HEK293 (cell line): Measurements from ENCODE around the gene RFX2.
"Not testable (repeated sequence)": the region's sequence is repeated elsewhere in the genome, so short reads cannot be mapped to it uniquely, and the experiment has no call there.

Experiments
- CTCF ChIA-PET: fragments of 350-600 bp; formaldehyde crosslinking; extraction: SDS; loops from one replicate; lab custom pipeline; 2021; ENCODE audit warnings: antibody characterized with exemption; lab: Yijun Ruan, JAX
- POLR2A ChIA-PET: fragments of 300-600 bp; formaldehyde crosslinking; extraction: SDS; loops from one replicate; lab custom pipeline; 2020; ENCODE audit warnings: antibody characterized with exemption, inconsistent platforms; lab: Yijun Ruan, JAX
- H3K27ac ChIP-seq: fragments of 200-500 bp; sonication (Bioruptor generic); 2 replicates; pipeline ENCODE4 v1.5.1; 2014; ENCODE audit warnings: low read depth, low read length, control low read depth, inconsistent platforms; ENCODE audit errors: extremely low read depth
- H3K36me3 ChIP-seq, 2 experiments: fragments of 200-500 bp in 1 of 2; sonication (Bioruptor generic) in 1 of 2; 1 replicate in 1 of 2; 2 replicates in 1 of 2; pipeline ENCODE4 v1.5.1; 2014 to 2017; ENCODE audit warnings: inconsistent platforms in 2 of 2, low read length in 2 of 2; ENCODE audit not compliant: control insufficient read depth in 2 of 2, insufficient read depth in 1 of 2
- H3K4me1 ChIP-seq: fragments of 200-500 bp; sonication (Bioruptor generic); 2 replicates; pipeline ENCODE4 v1.5.1; 2014; ENCODE audit warnings: mild to moderate bottlenecking, low read length, inconsistent platforms; ENCODE audit not compliant: control insufficient read depth, insufficient read depth
- H3K4me3 ChIP-seq: 2 replicates; pipeline ENCODE4 v1.5.1; 2011; ENCODE audit warnings: low read depth, mild to moderate bottlenecking, control low read depth, low read length, moderate library complexity
- H3K9me3 ChIP-seq: fragments of 200-500 bp; sonication (Bioruptor generic); 2 replicates; pipeline ENCODE4 v1.5.1; 2014; ENCODE audit warnings: low read depth, low read length, inconsistent platforms; ENCODE audit not compliant: control insufficient read depth, insufficient read depth
- MYNN ChIP-seq: fragments of 450-650 bp; formaldehyde crosslinking; IDR thresholded peaks from 2 replicates; pipeline ENCODE4 v1.5.1; 2016; ENCODE audit warnings: missing biosample characterization, missing genetic modification characterization, borderline replicate concordance
- REST ChIP-seq: fragments of 450-650 bp; formaldehyde crosslinking; IDR thresholded peaks from 2 replicates; pipeline ENCODE4 v1.5.1; 2016; ENCODE audit warnings: missing biosample characterization, missing genetic modification characterization
- SCRT2 ChIP-seq: fragments of 450-650 bp; formaldehyde crosslinking; IDR thresholded peaks from 2 replicates; pipeline ENCODE4 v1.5.1; 2016; ENCODE audit warnings: missing biosample characterization, missing genetic modification characterization
- ZBTB17 ChIP-seq: fragments of 450-650 bp; formaldehyde crosslinking; IDR thresholded peaks from 2 replicates; pipeline ENCODE4 v1.5.1; 2016; ENCODE audit warnings: missing biosample characterization, missing genetic modification characterization
- ZBTB48 ChIP-seq: fragments of 450-650 bp; formaldehyde crosslinking; IDR thresholded peaks from 2 replicates; pipeline ENCODE4 v1.5.1; 2016; ENCODE audit warnings: missing biosample characterization, missing genetic modification characterization
- ZIC2 ChIP-seq: fragments of 450-650 bp; formaldehyde crosslinking; IDR thresholded peaks from 2 replicates; pipeline ENCODE4 v1.5.1; 2016; ENCODE audit warnings: missing biosample characterization, missing genetic modification characterization
- ZNF157 ChIP-seq: fragments of 450-650 bp; formaldehyde crosslinking; IDR thresholded peaks from 2 replicates; pipeline ENCODE4 v1.5.1; 2016; ENCODE audit warnings: missing biosample characterization, missing genetic modification characterization
- ZNF274 ChIP-seq, 2 experiments: fragments of 200-500 bp in 1 of 2; fragments of 450-650 bp in 1 of 2; sonication (Bioruptor generic) in 1 of 2; formaldehyde crosslinking in 1 of 2; IDR thresholded peaks; 2 replicates each; pipeline versions ENCODE4 v1.5.1 to v1.6.1; 2014 to 2016; ENCODE audit warnings: borderline replicate concordance in 1 of 2, inconsistent platforms in 1 of 2, low read length in 1 of 2, missing biosample characterization in 1 of 2, missing genetic modification characterization in 1 of 2
- ZNF280C ChIP-seq: fragments of 450-650 bp; formaldehyde crosslinking; IDR thresholded peaks from 2 replicates; pipeline ENCODE4 v1.5.1; 2016; ENCODE audit warnings: missing biosample characterization, missing genetic modification characterization
- ZNF292 ChIP-seq: fragments of 450-650 bp; formaldehyde crosslinking; IDR thresholded peaks from 2 replicates; pipeline ENCODE4 v1.5.1; 2016; ENCODE audit warnings: low read depth, missing biosample characterization, missing genetic modification characterization, borderline replicate concordance
- ZNF394 ChIP-seq: fragments of 450-650 bp; formaldehyde crosslinking; IDR thresholded peaks from 2 replicates; pipeline ENCODE4 v1.5.1; 2016; ENCODE audit warnings: missing biosample characterization, missing genetic modification characterization, mild to moderate bottlenecking, moderate library complexity, borderline replicate concordance
- ZNF518A ChIP-seq: fragments of 450-650 bp; formaldehyde crosslinking; conservative IDR thresholded peaks from 2 replicates; pipeline ENCODE4 v1.5.1; 2016; ENCODE audit warnings: low read depth, missing biosample characterization, missing genetic modification characterization
- ZNF658 ChIP-seq: fragments of 450-650 bp; formaldehyde crosslinking; IDR thresholded peaks from 2 replicates; pipeline ENCODE4; 2016; ENCODE audit warnings: missing biosample characterization, missing genetic modification characterization
- ZNF660 ChIP-seq: fragments of 450-650 bp; IDR thresholded peaks from 2 replicates; pipeline ENCODE4 v1.5.1; 2018; ENCODE audit warnings: missing biosample characterization, mild to moderate bottlenecking, missing genetic modification characterization

The RFX2 gene

GRCh38 chr19:5961969-5962945 is 148.0 kb downstream of the RFX2 start (continued):
- TF ChIP-seq ZNF518A (tag by site-specific recombination): no peak

GRCh38 chr19:5961641-5961968 is 148.7 kb downstream of the RFX2 start:
- H3K27ac ChIP-seq, H3K9me3 ChIP-seq, H3K4me3 ChIP-seq, POLR2A ChIA-PET: not testable (repeated sequence)
- CTCF ChIA-PET: interaction anchor here (0.6 to 0.9 kb wide), 2 partner anchors 17 to 317 kb away, joined by 4 to 5 read pairs; no protein-coding TSS in a partner anchor
- Histone ChIP-seq H3K4me1 (peaks cover 30% of the 10 kb centered on the region), H3K36me3 (peaks cover 0 to 18% of the 10 kb centered on the region in 2 experiments; a peak in 1 of 3 replicates)

GRCh38 chr19:5960005-5961001 is 150.0 kb downstream of the RFX2 start:
- ChIA-PET CTCF (interaction anchor here (0.6 to 1.8 kb wide), 3 partner anchors 8 to 69 kb away, joined by 3 to 7 read pairs (median 4); no protein-coding TSS in a partner anchor), POLR2A (no interaction called here)
- no peak overlapping the region; the same call in 1 of the 2 replicates for H3K27ac ChIP-seq
- no peaks in the 10 kb centered on the region for H3K9me3 ChIP-seq
- TF ChIP-seq REST (tag by site-specific recombination): no peak
- TF ChIP-seq ZNF660 (tag by site-specific recombination): no peak
- TF ChIP-seq ZBTB48 (tag by site-specific recombination): no peak
- peak; percentile 31 for TF ChIP-seq ZIC2 (tag by site-specific recombination)
- TF ChIP-seq ZNF394 (tag by site-specific recombination): no peak
- no peak for TF ChIP-seq SCRT2 (tag by site-specific recombination)
- no peak for TF ChIP-seq ZNF280C (tag by site-specific recombination)
- TF ChIP-seq MYNN: no peak
- TF ChIP-seq ZBTB17 (tag by site-specific recombination): peak; percentile 92
- no peak for TF ChIP-seq ZNF292 (tag by site-specific recombination)
- TF ChIP-seq ZNF658: no peak
- no peak for TF ChIP-seq ZNF157 (tag by site-specific recombination)
- TF ChIP-seq ZNF274 (IDR thresholded peaks at IDR 0.05; ENCODE audit: low read length): no peak
- no peak for TF ChIP-seq ZNF274 (tag by site-specific recombination; IDR thresholded peaks at IDR 0.05; ENCODE audit: borderline replicate concordance)
- H3K36me3 ChIP-seq: peaks cover 0 to 7% of the 10 kb centered on the region in 2 experiments; a peak in 1 of 3 replicates
- H3K4me3 ChIP-seq: no peak overlapping the region
- H3K4me1 ChIP-seq: peaks cover 42% of the 10 kb centered on the region
